GM21723 (cell line): ENCODE data around the gene TPST1.

Source experiments
- ATAC-seq: cut with Tn5 transposase; IDR thresholded peaks from one replicate; pipeline ENCODE4 v1.9.1; 2021; ENCODE audit warnings: mild to moderate bottlenecking, moderate library complexity; ENCODE audit not compliant: unreplicated experiment

TPST1 gene

GRCh38 chr7:66237906-66238772 is 33.0 kb downstream of the TPST1 start:
- ATAC-seq: no peak

- no peak for ATAC-seq
These were observed 33.8 kb downstream of the TPST1 start for GRCh38 chr7:66238773-66239466.

GRCh38 chr7:66239467-66239856 is 34.3 kb downstream of the TPST1 start:
- ATAC-seq: no peak

- no peak for ATAC-seq
These were observed 39.9 kb downstream of the TPST1 start for GRCh38 chr7:66245008-66245407.

- no peak for ATAC-seq
These were observed 41.5 kb downstream of the TPST1 start for GRCh38 chr7:66246554-66247171.

- no peak for ATAC-seq
These were observed 42.4 kb downstream of the TPST1 start for GRCh38 chr7:66247380-66248078.

GRCh38 chr7:66250711-66251110 is 45.6 kb downstream of the TPST1 start:
- ATAC-seq: no peak

- ATAC-seq: no peak
These were observed 50.5 kb downstream of the TPST1 start for GRCh38 chr7:66255534-66256100.

GRCh38 chr7:66256281-66256680 is 51.1 kb downstream of the TPST1 start:
- no peak for ATAC-seq

- ATAC-seq: no peak
These were observed 52.3 kb downstream of the TPST1 start for GRCh38 chr7:66257481-66257880.

- no peak for ATAC-seq
These were observed 53.3 kb downstream of the TPST1 start for GRCh38 chr7:66258409-66258808.

- ATAC-seq: no peak
These were observed 56.8 kb downstream of the TPST1 start for GRCh38 chr7:66261941-66262340.

- no peak for ATAC-seq
These were observed 58.8 kb downstream of the TPST1 start for GRCh38 chr7:66263936-66264335.

- ATAC-seq: no peak
These were observed 60.4 kb downstream of the TPST1 start for GRCh38 chr7:66265566-66265965.

- no peak for ATAC-seq
These were observed 62.1 kb downstream of the TPST1 start for GRCh38 chr7:66267249-66267648.

GRCh38 chr7:66269978-66270377 is 64.8 kb downstream of the TPST1 start:
- ATAC-seq: no peak

- ATAC-seq: no peak
These were observed 67.2 kb downstream of the TPST1 start for GRCh38 chr7:66272321-66272720.

- ATAC-seq: no peak
These were observed 71.2 kb downstream of the TPST1 start for GRCh38 chr7:66276363-66276762.

- no peak for ATAC-seq
These were observed 72.4 kb downstream of the TPST1 start for GRCh38 chr7:66277492-66277891.

GRCh38 chr7:66279912-66280311 is 74.8 kb downstream of the TPST1 start:
- no peak for ATAC-seq
